DND-41 (cell line): ENCODE measurements around the gene CYP39A1.

Experiments used
- ATAC-seq: fragments of 200-7000 bp; cut with Tn5 transposase; 3 replicates; pipeline ENCODE4 v1.9.1; 2021; ENCODE audit warnings: low read depth; ENCODE audit not compliant: insufficient read depth
- DNase-seq: peaks from one replicate; pipeline ENCODE4 v3.0.0-alpha.2; 2020
- H2AFZ ChIP-seq: 2 replicates; pipeline ENCODE4 v1.6.0; 2012; ENCODE audit warnings: low read depth, low read length
- H3K27ac ChIP-seq: 2 replicates; pipeline ENCODE4 v1.5.1; 2012; ENCODE audit warnings: low read length, inconsistent platforms
- H3K27me3 ChIP-seq: fragments of 200-600 bp; sonication (generic); 2 replicates; pipeline ENCODE4 v1.6.0; 2012; ENCODE audit warnings: low read length, mild to moderate bottlenecking, inconsistent platforms; ENCODE audit not compliant: insufficient read depth, poor library complexity
- H3K36me3 ChIP-seq: 2 replicates; pipeline ENCODE4 v1.5.1; 2012; ENCODE audit warnings: low read length, inconsistent platforms; ENCODE audit not compliant: insufficient read depth
- H3K4me1 ChIP-seq: 2 replicates; pipeline ENCODE4 v1.5.1; 2012; ENCODE audit warnings: mild to moderate bottlenecking, low read length; ENCODE audit not compliant: insufficient read depth
- H3K4me2 ChIP-seq: 2 replicates; pipeline ENCODE4 v1.6.0; 2012; ENCODE audit warnings: mild to moderate bottlenecking, moderate library complexity, low read length, inconsistent platforms; ENCODE audit not compliant: insufficient read depth
- H3K4me3 ChIP-seq, 2 experiments: fragments of 200-600 bp in 1 of 2; shearing (Covaris generic) in 1 of 2; 2 replicates each; pipeline ENCODE4 v1.5.1; 2012 to 2016; ENCODE audit warnings: inconsistent platforms in 2 of 2, low read length in 2 of 2, mild to moderate bottlenecking in 2 of 2, low read depth in 1 of 2, moderate library complexity in 1 of 2
- H3K79me2 ChIP-seq: 2 replicates; pipeline ENCODE4 v1.6.0; 2012; ENCODE audit warnings: low read length, inconsistent platforms; ENCODE audit not compliant: insufficient read depth
- H3K9ac ChIP-seq: 2 replicates; pipeline ENCODE4 v1.6.0; 2012; ENCODE audit warnings: low read depth, mild to moderate bottlenecking, inconsistent platforms, low read length, moderate library complexity
- H3K9me3 ChIP-seq: 2 replicates; pipeline ENCODE4 v1.5.1; 2012; ENCODE audit warnings: low read length, moderate library complexity, mild to moderate bottlenecking, inconsistent platforms; ENCODE audit not compliant: insufficient read depth, severe bottlenecking
- H4K20me1 ChIP-seq: 2 replicates; pipeline ENCODE4 v1.6.0; 2012; ENCODE audit warnings: low read length; ENCODE audit not compliant: insufficient read depth
- EZH2 ChIP-seq: IDR thresholded peaks from 3 replicates; pipeline ENCODE4 v1.6.1; 2012; ENCODE audit warnings: borderline replicate concordance, low read depth, mild to moderate bottlenecking, moderate library complexity, low read length, inconsistent platforms; ENCODE audit not compliant: severe bottlenecking
- TF ChIP-seq, protein P1 (sequence below): IDR thresholded peaks from 2 replicates; pipeline ENCODE4 v1.5.1; 2012; ENCODE audit warnings: borderline replicate concordance, low read length, moderate library complexity, mild to moderate bottlenecking; ENCODE audit not compliant: poor library complexity, severe bottlenecking; ENCODE audit errors: extremely low read depth

Gene CYP39A1

DNA sequence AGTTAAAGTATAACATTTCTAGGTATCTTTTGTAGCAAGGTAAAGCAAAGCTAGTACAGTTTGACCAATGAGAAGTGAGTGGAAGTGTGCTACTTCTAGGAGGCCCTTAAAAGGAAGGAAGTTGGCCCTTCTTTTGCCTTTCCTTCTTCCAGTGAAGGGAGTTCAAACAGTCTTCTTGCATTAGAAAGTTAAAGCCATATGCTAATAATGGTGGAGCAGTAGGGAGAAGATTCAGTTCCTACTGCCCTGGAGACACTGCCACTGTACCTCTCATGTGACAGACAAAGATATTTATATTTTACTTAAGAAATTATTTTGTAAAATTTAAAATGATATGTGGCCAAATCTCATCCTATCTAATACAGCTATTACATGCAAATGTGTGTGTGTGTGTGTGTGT is 135.4 kb downstream of the CYP39A1 start:
- H3K4me2 ChIP-seq, result no peak overlapping the region
- peaks cover 2% of the 10 kb centered on the region for H3K27me3 ChIP-seq
- ATAC-seq (no peak), DNase-seq (no peak)
- H3K4me3 ChIP-seq, result no peak overlapping the region
- H3K79me2 ChIP-seq, result no peaks in the 10 kb centered on the region
- H3K4me1 ChIP-seq, result no peaks in the 10 kb centered on the region
- no peak overlapping the region for H3K9ac ChIP-seq
- TF ChIP-seq, protein P1, sequence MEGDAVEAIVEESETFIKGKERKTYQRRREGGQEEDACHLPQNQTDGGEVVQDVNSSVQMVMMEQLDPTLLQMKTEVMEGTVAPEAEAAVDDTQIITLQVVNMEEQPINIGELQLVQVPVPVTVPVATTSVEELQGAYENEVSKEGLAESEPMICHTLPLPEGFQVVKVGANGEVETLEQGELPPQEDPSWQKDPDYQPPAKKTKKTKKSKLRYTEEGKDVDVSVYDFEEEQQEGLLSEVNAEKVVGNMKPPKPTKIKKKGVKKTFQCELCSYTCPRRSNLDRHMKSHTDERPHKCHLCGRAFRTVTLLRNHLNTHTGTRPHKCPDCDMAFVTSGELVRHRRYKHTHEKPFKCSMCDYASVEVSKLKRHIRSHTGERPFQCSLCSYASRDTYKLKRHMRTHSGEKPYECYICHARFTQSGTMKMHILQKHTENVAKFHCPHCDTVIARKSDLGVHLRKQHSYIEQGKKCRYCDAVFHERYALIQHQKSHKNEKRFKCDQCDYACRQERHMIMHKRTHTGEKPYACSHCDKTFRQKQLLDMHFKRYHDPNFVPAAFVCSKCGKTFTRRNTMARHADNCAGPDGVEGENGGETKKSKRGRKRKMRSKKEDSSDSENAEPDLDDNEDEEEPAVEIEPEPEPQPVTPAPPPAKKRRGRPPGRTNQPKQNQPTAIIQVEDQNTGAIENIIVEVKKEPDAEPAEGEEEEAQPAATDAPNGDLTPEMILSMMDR, result no peak
- no peak for TF ChIP-seq EZH2
- H3K36me3 ChIP-seq, result no peaks in the 10 kb centered on the region
- no peak overlapping the region for H3K27ac ChIP-seq
- H3K9me3 ChIP-seq, result no peaks in the 10 kb centered on the region
- H2AFZ ChIP-seq, result no peak overlapping the region
- H4K20me1 ChIP-seq, result no peaks in the 10 kb centered on the region

DNA sequence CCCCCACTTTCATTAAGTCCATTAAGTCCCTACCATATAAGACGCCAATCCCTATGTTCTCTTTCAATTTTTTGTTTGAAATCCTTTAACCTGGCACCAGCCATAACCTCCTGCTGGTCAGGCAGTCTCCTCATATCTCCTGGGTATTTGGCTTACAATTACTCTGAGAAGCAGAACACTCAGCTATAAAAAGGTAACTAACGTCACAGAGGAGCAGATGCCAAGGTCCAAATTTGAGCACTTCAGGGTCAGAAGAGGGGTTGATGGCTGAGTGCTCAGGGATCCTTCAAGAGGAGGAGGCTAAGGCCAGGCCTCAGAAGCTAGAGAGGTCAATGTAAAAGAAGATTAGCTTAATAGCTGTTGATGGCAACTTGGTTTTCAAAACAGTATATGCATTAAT is 139.1 kb downstream of the CYP39A1 start:
- no peaks in the 10 kb centered on the region for H3K4me1 ChIP-seq
- peaks cover 5% of the 10 kb centered on the region for H3K27me3 ChIP-seq
- no peaks in the 10 kb centered on the region for H3K79me2 ChIP-seq
- H3K4me3 ChIP-seq, result no peak overlapping the region
- H3K9me3 ChIP-seq, result no peaks in the 10 kb centered on the region
- H3K9ac ChIP-seq, result no peak overlapping the region
- H2AFZ ChIP-seq, result no peak overlapping the region
- no peaks in the 10 kb centered on the region for H4K20me1 ChIP-seq
- H3K36me3 ChIP-seq, result no peaks in the 10 kb centered on the region
- TF ChIP-seq, protein P1, result no peak
- no peak for TF ChIP-seq EZH2
- ATAC-seq (no peak), DNase-seq (no peak)
- no peak overlapping the region for H3K4me2 ChIP-seq
- H3K27ac ChIP-seq, result no peak overlapping the region

DNA sequence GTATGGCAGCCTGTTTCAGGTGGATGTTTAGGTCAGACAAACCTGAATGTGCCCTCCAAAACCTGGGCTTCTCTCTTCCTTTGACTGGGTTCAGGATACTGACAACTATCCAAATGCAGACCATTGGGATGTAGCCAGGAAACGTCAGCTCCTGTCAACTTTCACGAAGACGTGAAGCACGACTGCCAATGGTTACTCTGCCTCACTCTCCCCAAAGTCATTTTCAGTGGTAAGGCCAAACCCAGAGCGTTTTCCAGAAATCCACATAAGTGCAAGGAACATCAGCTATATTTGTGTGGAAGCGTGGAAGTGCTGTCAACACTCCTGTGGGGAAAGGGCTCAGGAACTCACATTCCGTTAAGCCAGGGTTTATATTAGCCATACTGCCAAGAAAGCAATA is 141.3 kb downstream of the CYP39A1 start:
- no peaks in the 10 kb centered on the region for H4K20me1 ChIP-seq
- H3K36me3 ChIP-seq, result no peaks in the 10 kb centered on the region
- H3K9me3 ChIP-seq, result no peaks in the 10 kb centered on the region
- H3K4me2 ChIP-seq, result no peak overlapping the region
- H3K27ac ChIP-seq, result no peak overlapping the region
- ATAC-seq (no peak), DNase-seq (no peak)
- H3K9ac ChIP-seq, result no peak overlapping the region
- H3K79me2 ChIP-seq, result no peaks in the 10 kb centered on the region
- peaks cover 6% of the 10 kb centered on the region for H3K27me3 ChIP-seq
- TF ChIP-seq, protein P1, result no peak
- TF ChIP-seq EZH2, result no peak
- H3K4me1 ChIP-seq, result no peaks in the 10 kb centered on the region
- H2AFZ ChIP-seq, result no peak overlapping the region
- no peak overlapping the region for H3K4me3 ChIP-seq

DNA sequence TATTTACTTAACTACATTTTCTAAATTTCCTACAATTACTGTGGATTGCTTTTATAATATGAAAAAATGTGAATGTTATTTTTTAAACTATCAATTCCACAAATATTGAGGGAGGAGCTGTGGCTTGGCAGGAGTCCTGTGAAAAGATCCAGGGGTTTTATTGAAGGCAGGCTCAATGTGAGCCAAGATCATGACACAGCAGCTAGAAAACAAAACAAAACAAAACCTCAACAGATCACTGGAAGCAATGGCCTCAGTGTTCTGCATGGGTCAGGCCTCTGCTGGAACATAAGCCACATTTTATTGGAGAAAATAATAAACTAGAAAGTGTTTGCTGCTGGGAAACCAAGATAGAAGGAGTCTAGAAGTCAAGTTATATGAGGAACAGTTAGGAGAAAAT is 142.0 kb downstream of the CYP39A1 start:
- Histone ChIP-seq H3K4me3 (no peak overlapping the region), H2AFZ (no peak overlapping the region), H3K9ac (no peak overlapping the region), H4K20me1 (no peaks in the 10 kb centered on the region), H3K4me2 (no peak overlapping the region), H3K9me3 (no peaks in the 10 kb centered on the region), H3K27ac (no peak overlapping the region), H3K4me1 (no peaks in the 10 kb centered on the region), H3K36me3 (no peaks in the 10 kb centered on the region), H3K79me2 (no peaks in the 10 kb centered on the region), H3K27me3 (peaks cover 6% of the 10 kb centered on the region)
- DNase-seq, result no peak
- ATAC-seq, result no peak
- TF ChIP-seq, protein P1, result no peak
- no peak for TF ChIP-seq EZH2
